HEK293 (cell line): Measurements from ENCODE around the gene UST.
A peak's percentile ranks its signal among the peaks of the same experiment; 100 is the strongest.

Source experiments
- CTCF ChIA-PET: fragments of 350-600 bp; formaldehyde crosslinking; extraction: SDS; loops from one replicate; lab custom pipeline; 2021; ENCODE audit warnings: antibody characterized with exemption; lab: Yijun Ruan, JAX
- POLR2A ChIA-PET: fragments of 300-600 bp; formaldehyde crosslinking; extraction: SDS; loops from one replicate; lab custom pipeline; 2020; ENCODE audit warnings: antibody characterized with exemption, inconsistent platforms; lab: Yijun Ruan, JAX
- H3K27ac ChIP-seq: fragments of 200-500 bp; sonication (Bioruptor generic); 2 replicates; pipeline ENCODE4 v1.5.1; 2014; ENCODE audit warnings: low read depth, low read length, control low read depth, inconsistent platforms; ENCODE audit errors: extremely low read depth
- H3K36me3 ChIP-seq, 2 experiments: fragments of 200-500 bp in 1 of 2; sonication (Bioruptor generic) in 1 of 2; 1 replicate in 1 of 2; 2 replicates in 1 of 2; pipeline ENCODE4 v1.5.1; 2014 to 2017; ENCODE audit warnings: inconsistent platforms in 2 of 2, low read length in 2 of 2; ENCODE audit not compliant: control insufficient read depth in 2 of 2, insufficient read depth in 1 of 2
- H3K4me1 ChIP-seq: fragments of 200-500 bp; sonication (Bioruptor generic); 2 replicates; pipeline ENCODE4 v1.5.1; 2014; ENCODE audit warnings: mild to moderate bottlenecking, low read length, inconsistent platforms; ENCODE audit not compliant: control insufficient read depth, insufficient read depth
- H3K4me3 ChIP-seq: 2 replicates; pipeline ENCODE4 v1.5.1; 2011; ENCODE audit warnings: low read depth, mild to moderate bottlenecking, control low read depth, low read length, moderate library complexity
- H3K9me3 ChIP-seq: fragments of 200-500 bp; sonication (Bioruptor generic); 2 replicates; pipeline ENCODE4 v1.5.1; 2014; ENCODE audit warnings: low read depth, low read length, inconsistent platforms; ENCODE audit not compliant: control insufficient read depth, insufficient read depth
- BCL11A ChIP-seq: fragments of 450-650 bp; formaldehyde crosslinking; IDR thresholded peaks from 2 replicates; pipeline ENCODE4 v1.5.1; 2016; ENCODE audit warnings: low read depth, missing biosample characterization, missing genetic modification characterization
- BCL11B ChIP-seq: fragments of 450-650 bp; formaldehyde crosslinking; IDR thresholded peaks from 2 replicates; pipeline ENCODE4 v1.5.1; 2016; ENCODE audit warnings: low read depth, missing biosample characterization, missing genetic modification characterization
- ELK4 ChIP-seq: IDR thresholded peaks from 2 replicates; pipeline ENCODE4 v1.6.1; 2011; ENCODE audit warnings: mild to moderate bottlenecking, low read depth, low read length, borderline replicate concordance
- GFI1B ChIP-seq: fragments of 450-650 bp; formaldehyde crosslinking; IDR thresholded peaks from 2 replicates; pipeline ENCODE4 v1.5.1; 2016; ENCODE audit warnings: missing biosample characterization, missing genetic modification characterization
- KLF10 ChIP-seq: fragments of 450-650 bp; IDR thresholded peaks from 2 replicates; pipeline ENCODE4 v1.5.1; 2018; ENCODE audit warnings: missing biosample characterization, mild to moderate bottlenecking, missing genetic modification characterization
- MYNN ChIP-seq: fragments of 450-650 bp; formaldehyde crosslinking; IDR thresholded peaks from 2 replicates; pipeline ENCODE4 v1.5.1; 2016; ENCODE audit warnings: missing biosample characterization, missing genetic modification characterization, borderline replicate concordance
- SCRT1 ChIP-seq: fragments of 450-650 bp; formaldehyde crosslinking; IDR thresholded peaks from 2 replicates; pipeline ENCODE4 v1.5.1; 2016; ENCODE audit warnings: missing biosample characterization, missing genetic modification characterization, borderline replicate concordance
- SETDB1 ChIP-seq: IDR thresholded peaks from one replicate; pipeline ENCODE4 v1.6.1; 2017; ENCODE audit warnings: mild to moderate bottlenecking, low read length, moderate library complexity, mixed read lengths; ENCODE audit not compliant: insufficient read length
- ZBTB44 ChIP-seq: fragments of 450-650 bp; IDR thresholded peaks from 2 replicates; pipeline ENCODE4 v1.5.1; 2018; ENCODE audit warnings: missing biosample characterization, mild to moderate bottlenecking, missing genetic modification characterization
- ZNF155 ChIP-seq: fragments of 450-650 bp; formaldehyde crosslinking; IDR thresholded peaks from 2 replicates; pipeline ENCODE4 v1.5.1; 2016; ENCODE audit warnings: missing biosample characterization, missing genetic modification characterization
- ZNF174 ChIP-seq: fragments of 450-650 bp; formaldehyde crosslinking; IDR thresholded peaks from 2 replicates; pipeline ENCODE4 v1.5.0; 2017; ENCODE audit warnings: missing biosample characterization, mild to moderate bottlenecking, missing genetic modification characterization
- ZNF239 ChIP-seq: fragments of 450-650 bp; formaldehyde crosslinking; IDR thresholded peaks from 2 replicates; pipeline ENCODE4 v1.5.1; 2016; ENCODE audit warnings: missing biosample characterization, missing genetic modification characterization
- ZNF280C ChIP-seq: fragments of 450-650 bp; formaldehyde crosslinking; IDR thresholded peaks from 2 replicates; pipeline ENCODE4 v1.5.1; 2016; ENCODE audit warnings: missing biosample characterization, missing genetic modification characterization
- ZNF350 ChIP-seq: fragments of 450-650 bp; formaldehyde crosslinking; IDR thresholded peaks from 2 replicates; pipeline ENCODE4 v1.5.0; 2017; ENCODE audit warnings: missing biosample characterization, mild to moderate bottlenecking, missing genetic modification characterization
- ZNF366 ChIP-seq: fragments of 450-650 bp; formaldehyde crosslinking; conservative IDR thresholded peaks from 2 replicates; pipeline ENCODE4 v1.5.1; 2016; ENCODE audit warnings: missing biosample characterization, missing genetic modification characterization
- ZNF394 ChIP-seq: fragments of 450-650 bp; formaldehyde crosslinking; IDR thresholded peaks from 2 replicates; pipeline ENCODE4 v1.5.1; 2016; ENCODE audit warnings: missing biosample characterization, missing genetic modification characterization, mild to moderate bottlenecking, moderate library complexity, borderline replicate concordance
- ZNF529 ChIP-seq: fragments of 450-650 bp; formaldehyde crosslinking; IDR thresholded peaks from 2 replicates; pipeline ENCODE4 v1.5.1; 2017; ENCODE audit warnings: missing genetic modification characterization, missing biosample characterization; ENCODE audit not compliant: insufficient replicate concordance
- ZNF530 ChIP-seq: fragments of 450-650 bp; formaldehyde crosslinking; IDR thresholded peaks from 2 replicates; pipeline ENCODE4 v1.5.1; 2016; ENCODE audit warnings: low read depth, missing biosample characterization, missing genetic modification characterization
- ZNF544 ChIP-seq: fragments of 450-650 bp; formaldehyde crosslinking; IDR thresholded peaks from 2 replicates; pipeline ENCODE4 v1.5.0; 2017; ENCODE audit warnings: missing biosample characterization, missing genetic modification characterization
- ZNF585B ChIP-seq: fragments of 450-650 bp; formaldehyde crosslinking; IDR thresholded peaks from 2 replicates; pipeline ENCODE4 v1.5.1; 2016; ENCODE audit warnings: missing biosample characterization, missing genetic modification characterization
- ZNF623 ChIP-seq: fragments of 450-650 bp; formaldehyde crosslinking; IDR thresholded peaks from 2 replicates; pipeline ENCODE4 v1.5.1; 2016; ENCODE audit warnings: missing biosample characterization, missing genetic modification characterization
- ZNF654 ChIP-seq: fragments of 450-650 bp; formaldehyde crosslinking; IDR thresholded peaks from 2 replicates; pipeline ENCODE4 v1.5.1; 2016; ENCODE audit warnings: low read depth, missing biosample characterization, missing genetic modification characterization
- ZSCAN30 ChIP-seq: fragments of 450-650 bp; IDR thresholded peaks from 2 replicates; pipeline ENCODE4 v1.5.1; 2018; ENCODE audit warnings: missing biosample characterization, mild to moderate bottlenecking, missing genetic modification characterization, moderate library complexity
- TF ChIP-seq, protein P1 (sequence below): fragments of 450-650 bp; formaldehyde crosslinking; IDR thresholded peaks from 2 replicates; pipeline ENCODE4 v1.5.1; 2016; ENCODE audit warnings: missing biosample characterization, missing genetic modification characterization
- TF ChIP-seq, protein P2 (sequence below): fragments of 450-650 bp; formaldehyde crosslinking; IDR thresholded peaks from 2 replicates; pipeline ENCODE4 v1.5.1; 2016; ENCODE audit warnings: missing biosample characterization, missing genetic modification characterization
- TF ChIP-seq, protein P3 (sequence below): fragments of 450-650 bp; formaldehyde crosslinking; IDR thresholded peaks from 2 replicates; pipeline ENCODE4 v1.5.1; 2016; ENCODE audit warnings: missing biosample characterization, missing genetic modification characterization, low read depth

The UST gene

GRCh38 chr6:149026530-149026942 is 279.7 kb downstream of the UST start (continued):
- TF ChIP-seq ZBTB44 (tag by site-specific recombination) (peak; percentile 16; the same call in 1 of the 2 replicates), SETDB1 (peak; percentile 88), ZNF280C (tag by site-specific recombination) (no peak), ZNF394 (tag by site-specific recombination) (peak; percentile 34; the same call in 1 of the 2 replicates), ZNF366 (tag by site-specific recombination) (peak; percentile 58; the same call in 1 of the 2 replicates), GFI1B (tag by site-specific recombination) (peak; percentile 75), ZNF350 (tag by site-specific recombination) (no peak; the same call in 1 of the 2 replicates), ZNF585B (no peak), SCRT1 (tag by site-specific recombination) (no peak), ZNF654 (peak; percentile 100), BCL11A (tag by site-specific recombination) (0 out of 2 replicates have a peak, but pooled peaks have one; percentile 46), ZNF174 (tag by site-specific recombination) (no peak)
- TF ChIP-seq, protein P1, sequence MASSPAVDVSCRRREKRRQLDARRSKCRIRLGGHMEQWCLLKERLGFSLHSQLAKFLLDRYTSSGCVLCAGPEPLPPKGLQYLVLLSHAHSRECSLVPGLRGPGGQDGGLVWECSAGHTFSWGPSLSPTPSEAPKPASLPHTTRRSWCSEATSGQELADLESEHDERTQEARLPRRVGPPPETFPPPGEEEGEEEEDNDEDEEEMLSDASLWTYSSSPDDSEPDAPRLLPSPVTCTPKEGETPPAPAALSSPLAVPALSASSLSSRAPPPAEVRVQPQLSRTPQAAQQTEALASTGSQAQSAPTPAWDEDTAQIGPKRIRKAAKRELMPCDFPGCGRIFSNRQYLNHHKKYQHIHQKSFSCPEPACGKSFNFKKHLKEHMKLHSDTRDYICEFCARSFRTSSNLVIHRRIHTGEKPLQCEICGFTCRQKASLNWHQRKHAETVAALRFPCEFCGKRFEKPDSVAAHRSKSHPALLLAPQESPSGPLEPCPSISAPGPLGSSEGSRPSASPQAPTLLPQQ (tag by site-specific recombination): 0 out of 2 replicates have a peak, but pooled peaks have one; percentile 49
- TF ChIP-seq, protein P2, sequence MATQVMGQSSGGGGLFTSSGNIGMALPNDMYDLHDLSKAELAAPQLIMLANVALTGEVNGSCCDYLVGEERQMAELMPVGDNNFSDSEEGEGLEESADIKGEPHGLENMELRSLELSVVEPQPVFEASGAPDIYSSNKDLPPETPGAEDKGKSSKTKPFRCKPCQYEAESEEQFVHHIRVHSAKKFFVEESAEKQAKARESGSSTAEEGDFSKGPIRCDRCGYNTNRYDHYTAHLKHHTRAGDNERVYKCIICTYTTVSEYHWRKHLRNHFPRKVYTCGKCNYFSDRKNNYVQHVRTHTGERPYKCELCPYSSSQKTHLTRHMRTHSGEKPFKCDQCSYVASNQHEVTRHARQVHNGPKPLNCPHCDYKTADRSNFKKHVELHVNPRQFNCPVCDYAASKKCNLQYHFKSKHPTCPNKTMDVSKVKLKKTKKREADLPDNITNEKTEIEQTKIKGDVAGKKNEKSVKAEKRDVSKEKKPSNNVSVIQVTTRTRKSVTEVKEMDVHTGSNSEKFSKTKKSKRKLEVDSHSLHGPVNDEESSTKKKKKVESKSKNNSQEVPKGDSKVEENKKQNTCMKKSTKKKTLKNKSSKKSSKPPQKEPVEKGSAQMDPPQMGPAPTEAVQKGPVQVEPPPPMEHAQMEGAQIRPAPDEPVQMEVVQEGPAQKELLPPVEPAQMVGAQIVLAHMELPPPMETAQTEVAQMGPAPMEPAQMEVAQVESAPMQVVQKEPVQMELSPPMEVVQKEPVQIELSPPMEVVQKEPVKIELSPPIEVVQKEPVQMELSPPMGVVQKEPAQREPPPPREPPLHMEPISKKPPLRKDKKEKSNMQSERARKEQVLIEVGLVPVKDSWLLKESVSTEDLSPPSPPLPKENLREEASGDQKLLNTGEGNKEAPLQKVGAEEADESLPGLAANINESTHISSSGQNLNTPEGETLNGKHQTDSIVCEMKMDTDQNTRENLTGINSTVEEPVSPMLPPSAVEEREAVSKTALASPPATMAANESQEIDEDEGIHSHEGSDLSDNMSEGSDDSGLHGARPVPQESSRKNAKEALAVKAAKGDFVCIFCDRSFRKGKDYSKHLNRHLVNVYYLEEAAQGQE (tag by site-specific recombination): no peak

DNA sequence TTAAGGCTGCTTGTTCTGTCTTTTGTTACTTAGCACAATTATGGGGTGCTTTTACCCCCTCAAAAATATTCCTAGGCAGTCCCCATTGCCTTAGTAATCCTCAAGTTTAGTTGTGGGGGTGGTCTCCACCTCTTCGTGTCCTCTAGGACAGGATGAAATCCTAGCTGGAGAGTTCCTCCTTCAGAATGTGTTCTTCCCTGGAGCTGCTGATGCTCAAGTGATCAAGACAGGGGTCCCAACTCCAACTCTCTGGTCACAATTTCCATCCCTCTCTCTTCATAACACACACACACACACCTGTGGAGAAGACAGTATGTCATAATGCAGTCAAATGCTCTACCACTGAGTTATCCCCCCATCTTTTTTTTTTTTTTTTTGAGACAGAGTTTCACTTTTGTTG is 280.7 kb downstream of the UST start:
- H3K36me3 ChIP-seq: peaks cover 0 to 11% of the 10 kb centered on the region in 2 experiments; a peak in 1 of 3 replicates
- ChIA-PET CTCF (interaction anchor here (0.6 to 10.7 kb wide), 32 partner anchors 8 to 642 kb away, joined by 3 to 193 read pairs (median 5); no protein-coding TSS in a partner anchor), POLR2A (no interaction called here)
- no peak overlapping the region for H3K4me3 ChIP-seq
- H3K4me1 ChIP-seq: peaks cover 5% of the 10 kb centered on the region
- H3K27ac ChIP-seq: no peak overlapping the region
- no peaks in the 10 kb centered on the region for H3K9me3 ChIP-seq
- TF ChIP-seq ZNF155: no peak
- no peak for TF ChIP-seq ZNF544 (tag by site-specific recombination)
- no peak for TF ChIP-seq KLF10 (tag by site-specific recombination)
- TF ChIP-seq ZNF529: no peak
- TF ChIP-seq, protein P3, sequence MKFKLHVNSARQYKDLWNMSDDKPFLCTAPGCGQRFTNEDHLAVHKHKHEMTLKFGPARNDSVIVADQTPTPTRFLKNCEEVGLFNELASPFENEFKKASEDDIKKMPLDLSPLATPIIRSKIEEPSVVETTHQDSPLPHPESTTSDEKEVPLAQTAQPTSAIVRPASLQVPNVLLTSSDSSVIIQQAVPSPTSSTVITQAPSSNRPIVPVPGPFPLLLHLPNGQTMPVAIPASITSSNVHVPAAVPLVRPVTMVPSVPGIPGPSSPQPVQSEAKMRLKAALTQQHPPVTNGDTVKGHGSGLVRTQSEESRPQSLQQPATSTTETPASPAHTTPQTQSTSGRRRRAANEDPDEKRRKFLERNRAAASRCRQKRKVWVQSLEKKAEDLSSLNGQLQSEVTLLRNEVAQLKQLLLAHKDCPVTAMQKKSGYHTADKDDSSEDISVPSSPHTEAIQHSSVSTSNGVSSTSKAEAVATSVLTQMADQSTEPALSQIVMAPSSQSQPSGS (tag by site-specific recombination): no peak
- TF ChIP-seq ZNF239: no peak
- TF ChIP-seq ZNF623: no peak
- TF ChIP-seq ZNF530 (tag by site-specific recombination): no peak
- TF ChIP-seq MYNN (tag by site-specific recombination): no peak
- TF ChIP-seq ZSCAN30 (tag by site-specific recombination): no peak
- TF ChIP-seq ELK4: no peak
- TF ChIP-seq BCL11B (tag by site-specific recombination): no peak
